GM21367 (cell line): ENCODE results near the gene VPS8.
"Not testable (repeated sequence)": the region's sequence is repeated elsewhere in the genome, so short reads cannot be mapped to it uniquely, and the experiment has no call there.

ENCODE experiments used
- ATAC-seq: cut with Tn5 transposase; IDR thresholded peaks from one replicate; pipeline ENCODE4 v1.9.1; 2021; ENCODE audit not compliant: unreplicated experiment

Gene VPS8

DNA sequence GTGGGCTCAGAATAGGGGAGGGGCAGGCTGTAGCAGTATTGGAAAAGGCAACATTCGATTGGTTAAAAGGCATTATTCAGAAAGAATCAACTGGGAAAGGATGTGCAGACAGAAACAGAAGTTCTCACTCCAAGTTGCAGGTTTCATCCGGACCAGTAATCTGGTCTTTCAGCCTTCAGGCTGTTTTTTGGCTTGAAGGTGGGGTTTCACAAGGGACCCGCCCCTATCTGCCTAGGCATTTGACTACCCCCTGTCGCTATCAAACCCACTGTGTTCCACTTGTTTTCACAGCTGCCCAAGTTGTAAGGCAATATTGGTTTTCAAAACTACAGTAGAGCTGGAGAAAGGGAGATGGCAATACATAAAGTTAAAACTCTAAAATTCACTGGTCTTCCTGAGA, 96.9 kb downstream of the VPS8 start:
- ATAC-seq = no peak

DNA sequence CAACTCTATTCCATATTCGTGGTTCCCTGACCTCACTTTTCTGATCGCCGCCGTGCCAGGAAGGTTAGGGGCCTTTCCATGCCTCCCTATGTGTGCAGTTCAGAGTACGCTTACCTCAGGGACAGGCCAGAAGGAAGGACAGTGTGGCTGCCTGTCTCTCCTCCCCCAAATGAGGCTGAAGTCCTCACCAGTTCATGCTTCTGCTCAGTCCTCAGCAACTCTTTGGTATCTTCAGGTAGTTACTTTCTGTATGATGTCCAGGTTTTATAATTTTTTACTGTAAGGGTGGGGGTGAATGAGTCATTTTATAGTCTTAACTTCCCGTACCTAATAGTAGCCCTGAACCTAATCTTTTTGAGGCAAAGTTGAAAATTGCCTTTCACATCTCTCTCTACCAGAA, 98.7 kb downstream of the VPS8 start:
- ATAC-seq = no peak

DNA sequence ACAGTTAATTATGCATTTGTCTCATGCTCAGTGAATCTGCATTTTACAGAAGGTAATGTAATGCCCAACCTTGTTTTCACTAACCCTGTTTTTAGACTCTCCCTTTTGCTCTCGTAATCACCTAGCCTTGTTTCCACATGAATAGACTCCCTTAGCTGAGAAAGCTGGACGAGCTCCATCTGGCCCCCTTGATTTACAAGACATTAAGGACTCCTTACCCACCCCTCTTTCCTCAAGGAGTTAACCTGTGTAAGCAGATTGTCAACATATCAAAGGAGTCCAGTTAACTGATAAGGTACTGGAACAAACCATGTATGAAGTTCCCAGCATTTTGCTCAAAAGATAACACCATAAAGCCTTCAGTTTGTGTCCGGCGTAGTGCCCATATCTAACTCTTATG, 99.6 kb downstream of the VPS8 start:
- no peak for ATAC-seq

DNA sequence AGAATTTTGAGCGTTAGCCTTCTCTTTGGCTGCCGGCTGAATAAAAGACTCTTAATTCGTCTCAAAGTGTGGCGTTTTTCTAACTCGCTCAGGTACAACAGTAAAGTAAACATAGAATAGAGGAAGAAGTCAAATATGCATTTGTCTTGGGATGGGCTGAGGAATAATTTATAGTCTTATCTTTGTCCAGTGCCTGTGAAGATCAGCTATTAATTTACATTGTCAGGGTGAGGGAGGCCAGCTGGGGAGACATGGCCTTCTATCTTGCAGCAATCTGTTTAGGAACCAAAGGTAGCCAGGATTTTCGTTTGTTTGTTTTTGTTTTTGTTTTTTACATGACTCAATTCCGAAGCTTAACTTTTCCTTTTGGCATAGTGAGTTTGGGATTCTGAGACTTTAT, 100.2 kb downstream of the VPS8 start:
- ATAC-seq = no peak

DNA sequence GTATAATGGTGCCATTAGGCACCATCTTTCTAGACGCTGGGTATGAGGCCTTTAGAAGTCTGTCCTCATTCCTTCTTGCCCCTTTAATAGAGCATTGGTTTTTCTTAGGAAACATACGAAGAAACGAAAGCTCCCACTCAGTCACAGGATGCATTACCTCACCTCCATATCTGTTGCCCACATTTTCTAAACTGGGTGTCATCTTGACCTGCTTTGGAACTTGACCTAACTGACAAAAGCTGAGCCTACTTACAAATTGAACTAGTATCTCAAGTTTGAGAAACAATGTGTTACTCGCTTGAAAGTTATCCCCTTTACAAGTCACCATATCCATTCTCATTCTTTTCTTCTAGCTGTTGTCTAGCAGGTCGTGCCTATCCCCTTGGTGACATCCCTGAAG, 102.7 kb downstream of the VPS8 start:
- ATAC-seq = no peak

DNA sequence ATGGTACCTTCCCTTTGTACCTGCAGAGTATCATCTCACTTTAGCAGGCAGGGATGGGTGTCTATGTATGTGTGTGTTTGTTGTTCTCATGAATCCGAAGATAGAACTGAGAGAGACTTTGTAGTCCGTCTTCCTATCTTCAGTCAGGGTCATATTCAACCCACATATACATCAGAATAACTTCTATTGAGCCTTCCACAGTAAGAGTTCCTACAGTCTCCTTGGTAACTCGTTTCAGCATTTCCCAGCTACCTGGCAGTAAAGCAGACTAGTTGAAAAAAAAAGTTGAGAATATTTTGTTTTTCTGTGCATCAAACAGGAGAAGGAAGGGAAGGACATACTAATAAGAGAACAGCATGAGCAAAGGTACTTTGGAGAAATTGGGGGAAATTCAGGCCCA, 106.8 kb downstream of the VPS8 start:
- no peak for ATAC-seq

DNA sequence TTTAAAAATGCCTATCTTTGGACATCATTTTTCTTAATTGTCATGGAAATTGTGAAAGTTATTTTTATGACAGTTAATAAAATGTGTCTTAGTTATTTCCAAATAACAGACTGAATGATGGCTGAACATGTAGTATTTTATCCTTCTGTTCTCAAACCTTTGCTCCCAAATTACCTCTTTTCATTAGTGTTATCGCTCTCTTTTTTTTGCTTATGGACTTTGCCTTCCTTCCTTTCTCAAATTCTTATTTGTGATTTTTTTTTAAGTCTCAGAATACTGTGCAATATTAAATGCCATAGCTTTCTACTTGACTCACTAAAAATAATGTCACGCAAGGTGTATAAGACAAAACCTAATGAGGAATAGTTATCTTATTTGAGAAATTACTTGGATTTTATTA, 107.7 kb downstream of the VPS8 start:
- no peak for ATAC-seq

DNA sequence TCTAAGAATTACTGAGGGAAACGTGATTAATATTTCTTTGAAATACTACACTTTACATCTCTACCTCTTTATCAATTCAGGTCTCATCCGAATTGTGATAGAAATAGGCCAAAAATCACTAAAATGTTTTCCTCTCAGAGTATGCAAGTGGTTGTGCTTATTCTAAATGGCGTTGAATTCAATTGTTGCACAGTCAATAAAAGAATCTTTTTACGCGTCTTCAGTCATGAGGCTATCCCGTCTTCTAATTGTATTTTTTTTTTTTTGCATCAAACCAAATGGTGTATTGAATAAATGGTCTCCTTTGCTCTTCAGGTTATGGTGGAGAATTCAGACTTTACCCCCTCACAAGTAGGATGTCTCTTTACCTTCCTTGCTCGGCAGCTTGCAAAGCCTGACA, 112.6 kb downstream of the VPS8 start:
- no peak for ATAC-seq

DNA sequence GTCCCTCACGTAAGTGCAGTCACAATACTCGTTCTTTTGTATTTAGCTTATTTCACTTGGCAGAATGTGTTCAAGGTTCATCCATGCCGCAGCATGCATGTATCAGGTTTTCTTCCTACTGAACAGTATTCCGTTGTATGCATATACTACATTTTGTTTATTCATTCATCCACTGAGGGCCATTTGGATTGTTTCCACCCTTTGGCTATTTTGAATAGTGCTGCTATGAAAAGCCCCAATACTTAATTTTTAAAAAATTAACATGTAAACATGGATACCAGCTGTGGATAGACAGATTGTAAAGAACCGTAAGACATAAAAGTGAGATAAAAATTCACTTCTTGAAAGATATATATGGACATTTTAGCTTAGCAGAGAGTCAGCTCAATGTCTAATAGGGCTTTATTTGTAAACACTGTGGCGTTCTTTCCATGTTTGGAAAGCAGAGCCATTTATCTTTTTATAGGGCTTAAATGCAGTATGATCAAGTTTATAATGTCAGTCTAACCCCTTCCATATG, 115.9 kb downstream of the VPS8 start:
- no peak for ATAC-seq

DNA sequence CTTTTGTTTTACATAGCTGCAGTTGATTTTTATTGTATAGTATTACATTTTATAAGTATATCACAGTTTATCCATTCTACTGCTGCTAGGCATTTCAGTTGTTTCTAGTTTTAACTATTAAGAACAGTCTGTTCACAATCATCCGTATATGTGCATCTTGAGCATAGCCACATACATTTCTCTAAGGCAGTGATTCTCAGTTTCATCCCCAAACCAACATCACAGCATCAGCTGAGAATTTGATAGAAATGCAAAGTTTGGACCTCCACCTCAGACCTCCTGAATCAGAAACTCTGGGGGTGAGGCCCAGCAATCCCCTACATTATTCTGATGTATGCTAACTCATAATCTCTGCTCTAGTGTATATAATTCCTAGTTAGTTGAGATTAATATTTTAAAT, 120.8 kb downstream of the VPS8 start:
- ATAC-seq = no peak

DNA sequence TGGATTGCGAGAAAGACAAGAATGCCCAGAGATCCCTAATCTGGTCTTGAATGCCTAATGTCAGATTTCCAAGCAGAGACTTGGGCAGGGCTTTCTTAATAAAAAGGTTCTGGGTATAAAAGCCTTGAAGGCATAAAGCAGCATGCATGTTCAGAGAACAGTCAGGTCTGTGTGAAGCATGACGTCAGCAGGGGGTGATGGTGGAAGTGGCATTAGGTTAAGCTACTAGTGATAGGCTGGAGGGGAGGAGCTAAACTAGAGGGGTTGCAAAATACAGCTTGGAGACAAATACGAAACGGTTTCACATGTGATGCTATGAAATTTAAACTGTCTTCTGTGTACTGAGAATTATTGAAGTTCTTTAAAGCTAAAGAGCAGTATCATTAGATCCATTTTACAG, 125.6 kb downstream of the VPS8 start:
- no peak for ATAC-seq

DNA sequence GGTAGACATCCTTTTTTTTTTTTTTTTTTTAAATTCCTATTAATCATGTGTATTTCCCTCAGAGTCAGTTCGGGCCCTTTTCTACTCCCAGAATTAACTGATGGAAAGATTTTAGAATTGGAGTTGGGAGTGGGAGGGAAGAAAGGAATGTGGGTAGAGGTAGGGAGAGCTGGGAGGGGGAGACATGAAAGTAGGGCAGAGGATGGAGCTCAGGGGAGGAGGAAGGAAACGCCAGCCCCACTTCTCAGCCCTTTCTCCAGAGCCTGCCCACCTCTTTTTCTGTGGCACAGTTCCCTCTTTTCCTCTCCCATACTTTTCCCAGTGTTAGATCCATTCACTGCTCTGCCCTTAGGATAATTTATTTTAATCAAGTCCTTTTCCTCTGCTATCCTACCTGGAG, 129.4 kb downstream of the VPS8 start:
- no peak for ATAC-seq

DNA sequence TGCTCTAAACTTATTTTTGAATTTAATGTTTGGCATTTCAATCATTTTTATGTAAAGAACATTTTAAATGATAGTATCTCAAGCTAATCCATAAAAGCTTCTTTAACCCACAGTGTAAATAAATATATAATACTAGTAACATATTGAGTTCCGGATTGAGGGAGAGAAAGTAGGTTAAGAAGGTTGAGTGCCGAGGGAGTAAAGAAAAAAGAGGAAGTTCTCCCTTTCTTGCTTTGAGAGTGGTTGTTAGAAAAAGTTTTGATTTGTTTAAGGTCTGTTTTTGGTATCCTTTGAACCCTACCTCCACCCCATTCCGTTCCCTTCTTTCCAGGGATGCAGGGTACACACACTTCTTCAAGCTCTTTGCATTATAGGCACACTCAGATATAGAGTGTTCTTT, 130.8 kb downstream of the VPS8 start:
- ATAC-seq = no peak

DNA sequence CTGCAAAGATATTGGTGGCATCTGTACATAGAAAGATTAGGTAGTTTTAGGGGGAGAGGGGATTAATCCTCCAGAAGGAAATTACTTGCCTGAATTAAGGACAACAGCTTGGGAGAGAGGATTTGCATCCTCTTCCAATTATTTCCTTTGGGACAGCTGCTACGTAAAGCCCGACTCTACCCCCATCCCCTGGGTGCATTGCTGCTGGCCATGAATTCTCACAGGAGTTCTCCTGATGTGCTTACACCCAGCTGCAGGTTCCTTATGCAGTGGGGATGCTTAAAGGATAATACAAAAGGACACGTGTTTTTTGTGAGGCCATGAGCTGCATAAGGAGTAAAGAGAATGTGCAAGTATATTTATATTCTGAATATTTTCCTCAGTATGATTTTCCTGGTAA, 132.3 kb downstream of the VPS8 start:
- ATAC-seq = no peak

DNA sequence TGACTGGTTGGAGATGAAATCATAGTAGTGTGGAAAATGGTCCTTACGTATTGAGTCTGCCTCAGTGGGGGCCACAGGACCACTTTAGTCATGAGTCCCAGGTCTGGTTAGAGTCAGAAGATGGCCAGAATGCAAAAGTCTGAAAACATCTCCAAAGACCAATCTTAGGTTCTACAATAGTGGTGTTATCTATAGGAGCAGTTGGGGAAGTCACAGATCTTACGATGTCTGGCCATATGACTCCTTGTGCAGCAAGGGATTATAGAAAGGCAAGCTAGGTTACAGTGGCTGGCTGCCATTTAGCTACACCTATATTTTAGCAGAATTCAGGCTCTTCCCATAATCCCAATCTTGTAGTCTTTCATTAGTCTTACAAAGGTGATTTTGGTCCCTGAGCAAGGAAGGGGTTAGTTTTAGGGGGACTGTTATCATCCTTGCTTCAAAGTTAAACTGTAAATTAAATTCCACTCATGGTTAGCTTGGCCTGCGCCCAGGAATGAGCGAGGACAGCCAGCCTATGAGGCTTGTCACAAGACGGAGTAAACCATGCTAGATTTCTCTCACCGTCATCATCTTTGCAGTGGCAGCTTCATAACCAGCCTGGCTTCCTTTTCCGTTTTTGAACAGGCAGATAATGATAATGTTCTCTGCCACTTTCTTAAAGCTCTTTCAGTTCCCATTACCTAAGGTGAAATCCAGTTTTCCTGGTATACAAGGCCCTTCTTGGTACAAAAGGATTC, 134.1 kb downstream of the VPS8 start:
- ATAC-seq = no peak

DNA sequence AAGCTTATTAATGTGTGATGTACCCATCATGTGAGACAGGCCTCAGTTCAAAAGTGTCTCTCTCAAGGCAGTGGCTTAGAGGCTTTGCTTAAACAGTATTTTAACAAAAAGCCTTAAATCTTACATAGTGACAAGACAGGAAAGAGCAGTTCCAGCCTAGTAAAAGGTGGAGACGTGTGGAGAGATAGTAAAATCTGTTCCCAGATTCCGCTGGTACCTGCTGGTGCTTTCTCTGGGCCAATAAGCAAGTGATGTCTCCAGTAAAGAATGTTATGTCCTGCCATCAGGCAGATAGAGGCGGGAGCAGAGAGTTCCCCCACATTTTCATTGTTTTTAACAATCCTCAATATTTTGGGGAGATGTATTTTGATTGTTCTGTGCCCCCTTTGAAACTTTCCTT, 135.0 kb downstream of the VPS8 start:
- ATAC-seq = no peak

DNA sequence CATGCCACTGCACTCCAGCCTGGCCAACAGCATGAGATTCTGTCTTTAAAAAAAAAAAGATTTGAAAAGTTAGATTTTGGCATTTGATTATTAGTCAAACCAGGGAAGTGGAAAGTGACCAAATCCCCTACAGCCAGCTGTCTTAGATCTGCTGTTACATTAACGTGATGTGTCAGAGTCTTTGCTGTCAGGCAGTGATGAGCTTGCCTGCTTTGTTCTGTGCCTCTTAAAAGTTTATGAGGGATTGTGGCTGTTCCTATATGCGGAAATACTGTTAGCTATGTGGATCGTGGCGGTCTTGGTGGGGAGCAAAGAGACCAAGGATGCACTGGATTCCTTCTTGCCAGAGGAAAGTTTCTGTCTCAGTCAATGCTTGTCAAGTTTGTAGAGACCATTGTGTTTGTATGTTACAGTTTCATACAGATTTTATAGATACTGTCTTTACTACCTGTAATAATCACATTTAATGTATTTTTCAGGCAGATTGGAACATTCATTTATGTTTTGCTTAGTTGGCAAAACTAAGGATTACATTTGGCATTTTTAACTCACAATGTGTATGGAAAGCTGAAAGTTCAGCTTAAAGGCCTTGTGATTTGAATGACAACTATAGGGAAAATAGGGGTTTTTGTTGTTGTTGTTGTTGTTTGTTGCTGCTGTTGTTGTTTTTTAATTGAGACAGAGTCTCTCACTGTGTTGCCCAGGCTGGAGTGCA, 137.4 kb downstream of the VPS8 start:
- no peak for ATAC-seq

DNA sequence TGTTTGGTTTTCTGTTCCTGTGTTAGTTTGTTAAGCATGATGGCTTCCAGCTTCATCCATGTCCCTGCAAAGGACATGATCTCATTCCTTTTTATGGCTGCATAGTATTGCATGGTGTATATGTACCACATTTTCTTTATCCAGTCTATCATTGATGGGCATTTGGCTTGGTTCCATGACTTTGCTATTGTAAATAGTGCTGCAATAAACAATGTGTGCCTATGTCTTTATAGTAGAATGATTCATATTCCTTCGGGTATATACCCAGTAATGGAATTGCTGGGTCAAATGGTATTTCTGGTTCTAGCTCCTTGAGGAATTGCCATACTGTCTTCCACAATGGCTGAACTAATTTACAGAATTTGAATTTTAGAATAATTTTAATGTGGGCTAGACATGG, 138.8 kb downstream of the VPS8 start:
- not testable (repeated sequence) for ATAC-seq

DNA sequence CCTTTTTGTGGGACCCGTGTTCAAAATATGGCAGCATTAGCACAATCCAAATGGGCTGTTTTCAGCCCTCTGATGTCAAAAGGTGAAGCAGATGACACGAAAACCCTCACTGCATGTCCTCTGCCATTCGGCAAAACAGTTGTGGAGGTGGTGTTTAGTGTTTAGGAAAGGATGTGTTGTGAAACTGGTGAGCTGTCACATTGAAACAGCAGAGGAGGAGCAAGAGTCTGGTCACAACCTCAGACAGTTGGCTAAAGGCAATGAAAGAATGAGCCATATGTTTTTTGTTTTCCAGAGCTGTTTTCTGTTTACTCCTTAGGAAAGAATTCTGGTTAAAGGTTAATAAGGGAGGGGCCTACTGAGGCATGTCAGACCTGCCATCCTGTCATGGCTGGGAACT, 140.7 kb downstream of the VPS8 start:
- ATAC-seq = no peak

DNA sequence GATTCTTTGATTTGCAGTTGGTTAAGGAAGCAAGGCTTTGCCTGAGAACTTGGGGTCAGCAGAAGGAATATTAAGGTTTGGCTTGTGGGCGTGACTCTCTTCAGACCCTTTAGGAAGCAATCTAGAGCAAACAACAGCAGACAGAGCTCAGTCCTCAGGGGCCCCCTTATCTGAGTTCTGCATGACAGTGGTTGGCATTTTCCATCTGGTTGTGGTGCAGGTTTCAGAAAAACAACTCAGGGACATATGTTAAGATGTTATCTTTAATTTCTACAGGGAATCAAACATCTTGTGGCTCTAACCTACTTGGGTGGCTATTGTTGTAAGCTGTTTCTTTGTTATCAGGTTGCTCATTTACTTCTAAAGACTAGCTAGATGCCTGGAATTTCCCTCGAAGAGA, 141.4 kb downstream of the VPS8 start:
- no peak for ATAC-seq

DNA sequence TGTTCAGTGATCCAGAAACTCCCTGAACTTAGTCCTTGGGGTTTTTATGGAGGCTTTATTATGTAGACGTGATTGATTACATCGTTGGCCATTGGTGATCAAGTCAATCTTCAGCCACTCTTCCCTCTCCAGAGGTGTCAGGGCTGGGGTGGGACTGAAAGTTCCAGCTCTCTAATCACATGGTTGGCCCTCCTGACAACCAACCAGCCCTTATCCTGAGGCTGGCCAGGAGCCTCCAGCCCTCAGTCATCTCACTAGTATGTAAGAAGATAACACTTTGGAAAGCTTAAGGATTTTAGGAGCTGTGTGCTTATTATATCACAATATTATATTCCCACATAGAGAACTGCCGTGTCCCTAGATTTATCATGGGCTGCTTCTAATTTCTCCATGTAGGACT, 142.3 kb downstream of the VPS8 start:
- no peak for ATAC-seq

DNA sequence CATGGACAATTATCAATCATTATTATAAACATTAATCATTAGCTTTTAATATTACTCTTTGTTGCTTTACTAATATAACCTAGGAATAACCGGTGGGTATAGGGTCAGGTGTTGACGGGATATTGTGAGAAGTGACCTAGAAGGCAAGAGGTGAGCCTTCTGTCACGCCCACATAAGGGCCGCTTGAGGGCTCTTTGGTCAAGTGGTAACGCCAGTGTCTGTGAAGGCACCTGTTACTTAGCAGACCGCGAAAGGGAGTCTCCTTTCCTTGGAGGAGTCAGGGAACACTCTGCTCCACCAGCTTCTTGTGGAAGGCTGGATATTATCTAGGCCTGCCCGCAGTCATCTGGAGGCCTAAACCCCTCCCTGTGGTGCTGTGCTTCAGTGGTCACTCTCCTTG, 142.9 kb downstream of the VPS8 start:
- not testable (repeated sequence) for ATAC-seq
